Right ventricle myocardium inferior (tissue), 1 donor: Measurements from ENCODE around the gene ABI3. TPM values are rescaled to one million over a fixed set of nuclear protein-coding genes. Genes with fewer than 3 reads are reported as not detected.

Experiments
- ATAC-seq: fragments of 200-7000 bp; cut with Tn5 transposase; one replicate; pipeline ENCODE4 v1.9.1; 2020; ENCODE audit warnings: mild to moderate bottlenecking, moderate library complexity
- DNase-seq: peaks from one replicate; pipeline ENCODE4 v3.0.0; 2021; ENCODE audit errors: missing footprints
- intact Hi-C: fragments of 100-400 bp; cut with DNase I; formaldehyde crosslinking; loops from one replicate; pipeline ENCODE4 v1.11.0; 2022
- total RNA-seq: library from RNA; stranded (reverse); fragmentation: NEBNext Ultra II Directional; extraction: Animal tissue kit (Norgen Biotek cat#: 25700); gene quantifications from one replicate; pipeline ENCODE4 v1.2.1, GENCODE V29; 2021
- donor health status: DM: no; HTN: yes; CAD: no; lungs with severe emphysema.

The ABI3 gene
- total RNA-seq, 1 donor from 2014 or later: 6.3 TPM

GRCh38 chr17:49267912-49268311, 57.4 kb downstream of the ABI3 start:
- no peak for ATAC-seq
- DNase-seq: no peak
- intact Hi-C loops: no loop called here

- intact Hi-C loops: no loop called here
- DNase-seq: no peak
Measured at GRCh38 chr17:49269356-49269755, 58.8 kb downstream of the ABI3 start.

More at GRCh38 chr17:49269356-49269755, 58.8 kb downstream of the ABI3 start:
- no peak for ATAC-seq

Other genes starting within 250 kb of the ABI3 start
- not detected for gene GIP, start 242.1 kb upstream of the ABI3 start, total RNA-seq
- gene IGF2BP1, start 213.3 kb upstream of the ABI3 start, total RNA-seq: not detected
- not detected for gene B4GALNT2, start 77.9 kb upstream of the ABI3 start, total RNA-seq
- gene GNGT2, start 133 bp upstream of the ABI3 start, total RNA-seq: 2.5 TPM
- 0.78 TPM for gene PHOSPHO1, start 20.1 kb downstream of the ABI3 start, total RNA-seq
- 19.0 TPM for gene ZNF652, start 151.5 kb downstream of the ABI3 start, total RNA-seq
- 233 TPM for gene PHB1, start 204.2 kb downstream of the ABI3 start, total RNA-seq